BJ (cell line): ENCODE results near the gene LIN7A. TPM values are rescaled to one million over a fixed set of nuclear protein-coding genes. Genes with fewer than 3 reads are reported as not detected.

Experiments used
- CTCF ChIA-PET: fragments of 350-600 bp; formaldehyde crosslinking; extraction: SDS; loops from one replicate; lab custom pipeline; 2021; ENCODE audit warnings: antibody characterized with exemption, inconsistent platforms; lab: Yijun Ruan, JAX
- POLR2A ChIA-PET: fragments of 300-600 bp; sonication (Branson Sonifier 250); formaldehyde crosslinking; extraction: SDS; loops from one replicate; lab custom pipeline; 2021; ENCODE audit warnings: antibody characterized with exemption; lab: Charles Lee
- DNase-seq: peaks from one replicate; pipeline ENCODE4 v3.0.0-alpha.2; 2011; ENCODE audit warnings: low read depth
- H3K27me3 ChIP-seq: 2 replicates; pipeline ENCODE4 v1.6.0; 2011; ENCODE audit warnings: low read length; ENCODE audit not compliant: control insufficient read depth, insufficient read depth
- H3K36me3 ChIP-seq: 2 replicates; pipeline ENCODE4 v1.5.1; 2011; ENCODE audit warnings: low read length; ENCODE audit not compliant: control insufficient read depth, insufficient read depth
- H3K4me3 ChIP-seq: 2 replicates; pipeline ENCODE4 v1.5.1; 2011; ENCODE audit warnings: low read depth, mild to moderate bottlenecking, control low read depth, low read length
- CTCF ChIP-seq: IDR thresholded peaks from 2 replicates; pipeline ENCODE4 v1.5.1; 2011; ENCODE audit warnings: low read depth, mild to moderate bottlenecking, control low read depth, inconsistent platforms, low read length, moderate library complexity; ENCODE audit not compliant: insufficient read depth
- polyA minus RNA-seq: library from RNA; depleted of rRNA, polyadenylated mRNA; stranded (reverse); fragments of >200 nt; gene quantifications from 2 replicates; pipeline ENCODE4 v1.2.3, GENCODE V29; 2011; rRNA and poly(A)+ RNA removed
- polyA plus RNA-seq: library from polyadenylated mRNA; depleted of rRNA; stranded (reverse); fragments of >200 nt; gene quantifications from 2 replicates; pipeline ENCODE4 v1.2.3, GENCODE V29; 2011; rRNA removed

Gene LIN7A, protein sequence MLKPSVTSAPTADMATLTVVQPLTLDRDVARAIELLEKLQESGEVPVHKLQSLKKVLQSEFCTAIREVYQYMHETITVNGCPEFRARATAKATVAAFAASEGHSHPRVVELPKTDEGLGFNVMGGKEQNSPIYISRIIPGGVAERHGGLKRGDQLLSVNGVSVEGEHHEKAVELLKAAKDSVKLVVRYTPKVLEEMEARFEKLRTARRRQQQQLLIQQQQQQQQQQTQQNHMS
- 15.4 and 24.0 TPM in 2 replicates for polyA plus RNA-seq
- 9.8 and 19.9 TPM in 2 replicates for polyA minus RNA-seq

DNA sequence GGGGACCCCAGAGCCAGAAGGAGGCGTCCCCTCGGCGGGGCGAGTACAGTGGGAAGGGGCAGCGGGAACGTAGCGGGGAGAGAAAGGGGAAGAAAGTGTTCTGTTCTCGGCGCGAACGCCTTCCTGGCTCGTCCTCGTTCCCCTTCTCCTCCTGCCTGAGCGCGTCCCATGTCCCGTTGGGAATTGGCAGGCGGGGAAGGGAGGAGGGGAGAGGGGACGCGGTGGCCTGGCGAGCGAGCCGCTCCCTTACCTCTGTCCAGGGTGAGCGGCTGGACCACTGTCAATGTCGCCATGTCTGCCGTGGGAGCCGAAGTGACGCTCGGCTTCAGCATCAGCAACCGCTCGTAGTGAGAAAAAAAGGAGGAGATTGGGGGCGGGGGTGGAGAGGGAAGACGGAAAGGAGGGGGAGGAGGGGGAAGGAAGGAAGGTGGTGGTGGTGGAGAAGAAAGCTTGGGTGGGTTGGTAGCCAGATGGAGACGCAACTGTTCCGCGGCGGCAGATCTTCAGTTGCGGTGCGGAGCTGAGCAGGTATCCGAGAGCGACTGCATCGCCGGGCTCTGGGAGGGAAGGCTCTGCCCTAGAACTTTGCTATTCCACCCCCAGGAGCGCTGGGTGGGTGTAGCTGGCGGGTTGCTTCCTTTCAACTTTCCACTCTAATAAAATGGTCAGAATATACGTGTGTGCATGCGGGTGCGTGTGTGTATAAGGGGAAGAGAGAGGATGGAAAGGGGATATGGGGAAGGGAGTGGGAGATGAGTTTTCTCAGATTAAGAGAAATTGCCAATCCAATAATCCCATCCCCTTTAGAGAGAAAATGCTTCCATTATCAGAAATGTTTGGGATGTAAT is at the start of gene LIN7A:
TSS of gene LIN7A (minus strand) at position 544 of the 848 bp plus-strand sequence. CDS start at position 332, 212 bp downstream.
- ChIA-PET CTCF (interaction anchor here (0.7 to 3.7 kb wide), 7 partner anchors 9 to 1172 kb away, joined by 3 to 20 read pairs (median 4); no protein-coding TSS in a partner anchor), POLR2A (interaction anchor here (0.6 kb wide), 2 partner anchors 80 to 199 kb away, joined by 3 to 5 read pairs; no protein-coding TSS in a partner anchor)
- no peak for DNase-seq
- peak within 1 kb of the TSS; percentile 84 for H3K4me3 ChIP-seq
- no peaks in the 10 kb centered on the region for H3K27me3 ChIP-seq
- no peak for TF ChIP-seq CTCF
- no peaks in the 10 kb centered on the region for H3K36me3 ChIP-seq

DNA sequence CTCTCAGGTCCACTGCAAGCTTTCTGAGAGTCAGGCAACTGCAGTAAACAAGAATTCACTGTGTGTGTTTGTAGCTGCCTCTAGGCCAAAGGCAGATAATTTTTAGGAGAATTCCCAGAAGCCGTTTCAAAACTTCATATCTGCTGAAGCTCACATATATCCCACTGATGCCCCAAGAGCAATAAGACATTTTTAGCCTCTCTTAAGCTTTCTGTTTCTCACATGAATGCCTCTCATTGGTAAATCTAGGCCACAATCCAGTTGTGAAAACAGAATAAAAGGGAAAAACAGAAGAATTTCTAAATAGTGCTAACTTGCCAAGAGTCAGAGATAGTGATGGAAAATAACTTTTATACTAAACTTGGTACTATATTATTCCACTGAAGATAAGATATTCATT is 48.5 kb upstream of the LIN7A start:
- POLR2A ChIA-PET = no interaction called here
- CTCF ChIA-PET = interaction anchor here (1.0 kb wide), 1 partner anchor 9 kb away, joined by 3 read pairs; no protein-coding TSS in a partner anchor
- no peak for DNase-seq
- Histone ChIP-seq H3K27me3 (no peaks in the 10 kb centered on the region), H3K4me3 (no peak overlapping the region), H3K36me3 (no peaks in the 10 kb centered on the region)
- TF ChIP-seq CTCF = no peak

GRCh38 chr12:80979816-80980215 is 42.1 kb upstream of the LIN7A start:
- Histone ChIP-seq H3K36me3 (no peaks in the 10 kb centered on the region), H3K4me3 (no peak overlapping the region), H3K27me3 (no peaks in the 10 kb centered on the region)
- ChIA-PET CTCF (no interaction called here), POLR2A (no interaction called here)
- TF ChIP-seq CTCF = no peak
- DNase-seq = no peak

GRCh38 chr12:80979251-80979650 is 41.5 kb upstream of the LIN7A start:
- CTCF ChIA-PET = no interaction called here
- DNase-seq = no peak
- Histone ChIP-seq H3K36me3 (no peaks in the 10 kb centered on the region), H3K4me3 (no peak overlapping the region), H3K27me3 (no peaks in the 10 kb centered on the region)
- POLR2A ChIA-PET = no interaction called here
- TF ChIP-seq CTCF = no peak

DNA sequence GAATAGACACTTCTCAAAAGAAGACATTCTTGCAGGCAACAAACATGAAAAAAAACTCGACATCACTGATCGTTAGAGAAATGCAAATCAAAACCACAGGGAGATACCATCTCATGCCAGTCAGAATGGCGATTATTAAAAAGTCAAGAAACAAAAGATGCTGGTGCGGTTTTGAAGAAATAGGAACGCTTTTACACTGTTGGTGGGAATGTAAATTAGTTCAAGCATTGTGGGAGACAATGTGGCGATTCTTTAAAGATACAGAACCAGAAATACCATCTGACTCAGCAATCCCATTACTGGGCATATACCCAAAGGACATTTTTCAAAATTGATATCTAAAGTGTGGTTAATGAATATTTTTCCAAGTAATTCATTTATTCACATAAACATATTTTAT is 39.6 kb upstream of the LIN7A start:
- no peaks in the 10 kb centered on the region for H3K36me3 ChIP-seq
- POLR2A ChIA-PET = no interaction called here
- no peak for DNase-seq
- no peak overlapping the region for H3K4me3 ChIP-seq
- CTCF ChIA-PET = no interaction called here
- TF ChIP-seq CTCF = no peak
- no peaks in the 10 kb centered on the region for H3K27me3 ChIP-seq
